RWPE2 (cell line): ENCODE measurements around the gene GABRE.

Source experiments
- ATAC-seq: fragments of 200-7000 bp; cut with Tn5 transposase; 3 replicates; pipeline ENCODE4 v1.9.1; 2021; ENCODE audit warnings: low read depth
- DNase-seq: peaks from one replicate; pipeline ENCODE4 v3.0.0-alpha.2; 2020; ENCODE audit warnings: low spot score
- H3K27ac ChIP-seq: fragments of 450-650 bp; 2 replicates; pipeline ENCODE4 v1.5.1; 2017; ENCODE audit warnings: mild to moderate bottlenecking; ENCODE audit not compliant: poor library complexity, severe bottlenecking
- H3K27me3 ChIP-seq: fragments of 250-450 bp; sonication (Bioruptor Pico); 2 replicates; pipeline ENCODE4 v1.5.1; 2021; ENCODE audit warnings: mild to moderate bottlenecking, moderate library complexity; ENCODE audit not compliant: insufficient read depth, poor library complexity, severe bottlenecking
- H3K36me3 ChIP-seq: fragments of 250-450 bp; sonication (Bioruptor Pico); 2 replicates; pipeline ENCODE4 v1.5.1; 2020; ENCODE audit warnings: low read depth, mild to moderate bottlenecking, moderate library complexity
- H3K4me1 ChIP-seq: fragments of 250-450 bp; sonication (Bioruptor Pico); 2 replicates; pipeline ENCODE4 v1.5.1; 2021; ENCODE audit warnings: mild to moderate bottlenecking, moderate library complexity; ENCODE audit not compliant: insufficient read depth, poor library complexity, severe bottlenecking
- H3K4me3 ChIP-seq: fragments of 250-450 bp; sonication (Bioruptor Pico); 2 replicates; pipeline ENCODE4 v1.5.1; 2021; ENCODE audit warnings: mild to moderate bottlenecking, moderate library complexity; ENCODE audit not compliant: severe bottlenecking
- H3K9me3 ChIP-seq: fragments of 250-450 bp; sonication (Bioruptor Pico); 2 replicates; pipeline ENCODE4 v1.5.1; 2021; ENCODE audit warnings: mild to moderate bottlenecking, moderate library complexity; ENCODE audit not compliant: severe bottlenecking
- TF ChIP-seq, protein P1 (sequence below): fragments of 450-650 bp; IDR thresholded peaks from one replicate; pipeline ENCODE4 v1.5.1; 2017; ENCODE audit warnings: mild to moderate bottlenecking, moderate library complexity; ENCODE audit not compliant: poor library complexity, severe bottlenecking

Gene GABRE

DNA sequence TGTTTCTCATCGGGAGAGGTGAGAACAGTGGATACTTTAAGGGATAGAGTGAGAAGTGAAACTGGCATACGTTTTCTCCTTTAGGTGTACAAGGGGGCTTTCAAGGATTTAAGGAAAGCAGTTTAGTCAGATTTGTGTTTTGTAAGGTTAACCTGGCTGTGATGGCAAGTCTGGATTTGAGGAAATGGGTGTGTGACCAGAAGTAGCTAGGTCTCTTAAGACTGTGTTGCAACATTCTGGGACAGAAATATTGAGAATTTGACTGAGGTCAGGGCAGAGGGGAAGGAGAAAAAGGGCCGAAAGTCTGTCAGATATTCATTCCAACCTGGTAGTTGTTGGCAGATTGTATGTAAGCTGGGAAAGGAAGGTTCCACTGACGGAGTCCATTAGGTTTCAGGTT lies 10.4 kb upstream of the GABRE start:
- Histone ChIP-seq H3K27me3 (no peaks in the 10 kb centered on the region), H3K36me3 (no peaks in the 10 kb centered on the region), H3K27ac (peak overlapping the region; percentile 63), H3K4me1 (peaks cover 41% of the 10 kb centered on the region), H3K9me3 (no peaks in the 10 kb centered on the region), H3K4me3 (no peak overlapping the region)
- DNase-seq (no peak), ATAC-seq (no peak)
- TF ChIP-seq, protein P1, sequence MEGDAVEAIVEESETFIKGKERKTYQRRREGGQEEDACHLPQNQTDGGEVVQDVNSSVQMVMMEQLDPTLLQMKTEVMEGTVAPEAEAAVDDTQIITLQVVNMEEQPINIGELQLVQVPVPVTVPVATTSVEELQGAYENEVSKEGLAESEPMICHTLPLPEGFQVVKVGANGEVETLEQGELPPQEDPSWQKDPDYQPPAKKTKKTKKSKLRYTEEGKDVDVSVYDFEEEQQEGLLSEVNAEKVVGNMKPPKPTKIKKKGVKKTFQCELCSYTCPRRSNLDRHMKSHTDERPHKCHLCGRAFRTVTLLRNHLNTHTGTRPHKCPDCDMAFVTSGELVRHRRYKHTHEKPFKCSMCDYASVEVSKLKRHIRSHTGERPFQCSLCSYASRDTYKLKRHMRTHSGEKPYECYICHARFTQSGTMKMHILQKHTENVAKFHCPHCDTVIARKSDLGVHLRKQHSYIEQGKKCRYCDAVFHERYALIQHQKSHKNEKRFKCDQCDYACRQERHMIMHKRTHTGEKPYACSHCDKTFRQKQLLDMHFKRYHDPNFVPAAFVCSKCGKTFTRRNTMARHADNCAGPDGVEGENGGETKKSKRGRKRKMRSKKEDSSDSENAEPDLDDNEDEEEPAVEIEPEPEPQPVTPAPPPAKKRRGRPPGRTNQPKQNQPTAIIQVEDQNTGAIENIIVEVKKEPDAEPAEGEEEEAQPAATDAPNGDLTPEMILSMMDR = no peak

DNA sequence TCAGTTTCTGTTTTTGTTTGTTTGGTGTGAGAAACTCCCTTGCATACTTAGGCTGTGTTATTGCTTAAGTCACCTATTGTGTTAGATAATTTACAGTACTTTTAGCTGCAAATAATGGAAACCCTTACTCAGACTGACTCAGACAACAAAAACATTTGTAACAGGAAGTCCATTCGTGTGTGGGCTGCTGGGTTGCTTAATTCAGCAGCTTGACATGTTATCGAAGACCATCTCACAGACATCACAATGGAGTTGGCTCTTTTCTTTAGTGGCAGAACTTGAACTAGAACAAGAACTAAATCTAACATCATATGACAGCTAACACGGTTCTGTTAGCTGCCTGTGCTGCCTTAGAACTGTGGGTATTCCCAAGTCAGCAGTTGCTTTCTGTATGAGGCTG lies 9.9 kb upstream of the GABRE start:
- DNase-seq (no peak), ATAC-seq (peak; percentile 70)
- TF ChIP-seq, protein P1 = no peak
- Histone ChIP-seq H3K4me1 (peaks cover 41% of the 10 kb centered on the region), H3K9me3 (no peaks in the 10 kb centered on the region), H3K27me3 (no peaks in the 10 kb centered on the region), H3K4me3 (no peak overlapping the region), H3K27ac (peak overlapping the region; percentile 63), H3K36me3 (no peaks in the 10 kb centered on the region)

DNA sequence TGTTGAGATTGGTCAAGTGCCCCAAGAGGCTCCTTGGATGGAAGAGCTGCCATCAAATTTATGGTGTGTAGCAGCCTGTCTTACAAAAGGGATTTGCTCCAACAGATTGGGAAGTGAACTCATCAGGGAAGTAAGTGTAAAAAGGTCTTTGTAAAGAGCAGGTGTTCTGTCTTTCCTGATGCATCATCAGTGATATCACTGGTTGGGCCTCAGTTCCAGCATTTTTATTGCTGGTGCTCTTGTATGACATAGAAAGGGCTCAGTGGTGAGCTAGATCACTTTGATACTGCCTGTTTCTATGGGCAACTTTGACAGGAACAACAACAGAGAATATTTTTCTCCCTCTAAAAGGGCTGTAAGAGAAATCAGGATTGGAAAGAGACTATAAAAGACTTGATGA lies 8.7 kb upstream of the GABRE start:
- Histone ChIP-seq H3K4me3 (no peak overlapping the region), H3K27ac (no peak overlapping the region), H3K27me3 (no peaks in the 10 kb centered on the region), H3K4me1 (peaks cover 41% of the 10 kb centered on the region), H3K9me3 (no peaks in the 10 kb centered on the region), H3K36me3 (no peaks in the 10 kb centered on the region)
- DNase-seq (no peak), ATAC-seq (no peak)
- TF ChIP-seq, protein P1 = no peak

DNA sequence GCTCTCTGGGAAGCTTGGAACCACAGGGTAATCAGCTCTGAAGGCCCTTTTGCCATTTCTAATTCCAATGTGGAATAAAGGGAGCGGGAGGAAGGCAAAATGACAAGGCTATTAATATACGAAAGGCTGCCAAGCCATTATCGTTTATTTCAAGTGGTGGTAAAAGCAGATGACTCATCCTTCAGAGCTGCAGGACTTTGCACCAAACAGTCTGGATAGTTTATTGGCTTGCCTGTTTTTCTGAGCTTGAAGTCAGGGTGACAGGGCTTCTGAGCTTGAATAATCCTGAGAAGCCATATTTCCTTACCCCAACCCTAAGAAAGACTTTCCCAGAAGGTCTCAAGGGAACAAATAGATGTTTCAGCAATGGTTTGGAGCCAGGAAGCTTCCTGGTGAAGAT lies 7.7 kb upstream of the GABRE start:
- Histone ChIP-seq H3K9me3 (no peaks in the 10 kb centered on the region), H3K27me3 (no peaks in the 10 kb centered on the region), H3K27ac (peak overlapping the region; percentile 27), H3K4me3 (no peak overlapping the region), H3K36me3 (no peaks in the 10 kb centered on the region), H3K4me1 (peaks cover 41% of the 10 kb centered on the region)
- DNase-seq = no peak
- TF ChIP-seq, protein P1 = no peak
- ATAC-seq = peak; percentile 54

DNA sequence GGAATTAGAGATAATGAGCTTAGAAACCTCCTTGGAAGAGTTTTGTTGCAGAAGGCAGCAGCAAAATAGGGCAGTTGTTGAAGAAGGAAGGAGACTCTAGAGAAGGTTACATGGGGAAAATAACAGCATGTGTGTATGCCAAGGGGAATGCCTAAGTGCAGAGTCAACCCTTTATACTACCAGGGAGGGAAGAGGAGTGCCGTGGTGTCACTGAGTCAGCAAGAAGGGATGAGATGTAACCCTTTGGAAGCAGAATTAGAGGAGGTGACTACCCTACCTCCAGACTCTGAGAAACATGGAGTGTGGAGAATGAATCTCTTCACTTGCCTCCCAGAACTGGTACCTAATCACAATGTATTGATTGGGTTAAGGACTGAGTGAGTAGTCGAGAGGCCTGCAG lies 6.7 kb upstream of the GABRE start:
- H3K4me1 ChIP-seq = peaks cover 39% of the 10 kb centered on the region

More for the DNA sequence above, 6.7 kb upstream of the GABRE start:
- no peaks in the 10 kb centered on the region for H3K9me3 ChIP-seq
- peak; percentile 72 for ATAC-seq
- H3K36me3 ChIP-seq = no peaks in the 10 kb centered on the region
- H3K27ac ChIP-seq = peak overlapping the region; percentile 27
- no peak for DNase-seq
- TF ChIP-seq, protein P1 = no peak
- H3K4me3 ChIP-seq = no peak overlapping the region
- no peaks in the 10 kb centered on the region for H3K27me3 ChIP-seq
